ENCODE results near the gene ST6GAL2.

Gene ST6GAL2

DNA sequence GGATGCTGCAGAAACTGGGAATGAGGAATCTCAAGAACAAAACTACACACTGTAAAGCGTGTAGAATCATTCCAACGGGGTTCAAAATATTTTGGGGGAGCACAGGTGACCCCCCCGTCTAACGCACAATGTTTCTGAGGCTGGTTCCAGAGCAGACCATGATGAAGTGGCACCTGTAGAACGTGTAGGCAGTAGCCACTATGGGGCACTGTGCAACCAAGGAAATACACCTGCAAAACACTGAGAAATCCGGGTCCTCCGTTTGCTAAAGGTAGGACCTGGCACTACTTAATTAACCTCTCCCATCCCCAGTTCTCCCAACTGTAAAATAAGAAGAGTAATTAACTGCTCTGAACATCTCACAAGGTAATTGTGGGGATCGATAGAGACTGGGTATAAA is 22.6 kb downstream of the ST6GAL2 start:
- DNase-seq (ENCODE audit: low spot score): no peak

DNA sequence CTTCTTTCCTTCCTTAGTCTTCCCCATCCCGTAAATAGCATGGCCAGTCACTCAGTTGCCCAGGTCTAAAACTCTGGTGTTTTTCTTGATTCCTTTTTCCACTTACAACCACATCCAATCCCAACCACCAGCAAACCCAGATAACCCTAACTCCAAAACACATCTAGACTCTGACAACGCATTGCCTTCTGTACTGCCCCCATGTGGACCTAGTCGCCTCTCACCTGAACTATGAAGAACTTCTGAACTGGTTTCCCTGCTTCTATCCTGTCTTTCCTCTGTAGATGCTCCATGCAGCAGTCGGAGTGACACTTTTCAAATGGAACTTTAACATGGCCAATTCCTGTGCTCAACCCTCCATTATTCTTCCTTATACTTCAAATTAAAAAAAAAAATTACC is 26.5 kb downstream of the ST6GAL2 start:
- no peak for DNase-seq (ENCODE audit: low spot score)

DNA sequence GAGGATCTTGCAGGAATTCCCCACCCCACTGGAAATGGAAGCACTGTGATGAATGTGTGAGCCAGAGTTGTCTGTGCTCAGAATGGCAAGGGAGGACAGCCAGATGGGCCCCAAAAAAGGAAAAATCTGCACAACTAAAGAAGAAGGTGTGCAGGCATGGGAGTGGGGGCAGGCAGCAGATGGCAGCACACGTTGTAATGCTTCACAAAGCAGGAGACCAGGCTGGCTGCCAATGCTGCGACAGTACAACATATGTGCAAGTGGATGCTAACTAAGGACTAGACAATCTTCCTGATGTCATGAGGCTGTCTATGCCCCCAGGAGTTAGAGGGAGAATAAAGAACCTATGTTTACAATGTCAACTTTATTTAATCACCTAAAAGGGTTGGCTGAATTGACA is 27.2 kb downstream of the ST6GAL2 start:
- no peak for DNase-seq (ENCODE audit: low spot score)

DNA sequence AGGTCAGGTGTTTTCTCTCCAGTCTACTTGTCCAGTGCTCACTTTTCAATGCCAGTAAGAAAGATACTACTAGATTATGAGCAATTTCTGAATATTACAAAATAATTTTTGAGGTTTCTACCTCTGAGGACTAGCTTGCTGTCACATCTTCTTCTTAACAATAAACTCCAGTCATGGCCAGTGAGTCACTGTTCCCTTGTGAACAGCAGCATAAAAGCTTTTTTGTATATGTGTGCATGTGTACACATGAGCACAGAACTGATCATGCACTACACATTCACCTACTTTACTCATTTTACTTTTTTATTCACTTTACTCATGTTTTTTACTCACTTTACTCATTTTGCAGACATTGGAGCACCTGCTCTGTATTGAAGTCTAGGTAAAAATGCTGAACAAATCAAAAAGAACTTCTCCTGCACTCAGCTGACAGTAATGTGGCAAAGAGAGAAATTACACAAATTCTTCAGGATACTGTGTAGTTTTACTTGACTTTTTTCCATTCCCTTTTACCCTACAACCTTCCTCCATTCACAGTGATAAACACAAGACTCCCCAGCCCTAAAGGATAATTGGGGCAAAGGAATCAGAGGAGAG is 28.0 kb downstream of the ST6GAL2 start:
- DNase-seq (ENCODE audit: low spot score): no peak

DNA sequence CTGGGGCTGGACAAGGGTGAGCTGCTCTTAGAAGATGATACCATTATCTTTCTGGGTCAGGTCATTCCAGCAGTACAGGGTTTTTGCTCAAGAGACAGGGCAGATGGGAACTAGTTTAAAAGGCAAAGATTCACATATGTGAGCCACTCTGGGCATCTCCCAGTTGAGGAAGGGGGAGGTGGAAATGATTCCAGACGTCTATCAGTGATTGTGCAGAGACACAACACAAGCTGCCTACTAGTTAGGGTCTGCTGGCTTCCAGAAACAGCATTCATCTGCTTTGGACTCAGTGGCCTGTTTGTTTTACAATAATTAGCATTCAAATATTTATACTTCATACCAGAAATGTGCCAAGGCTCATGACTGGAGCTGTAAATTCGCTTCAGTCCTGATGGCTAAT is 32.3 kb downstream of the ST6GAL2 start:
- DNase-seq (ENCODE audit: low spot score): no peak

DNA sequence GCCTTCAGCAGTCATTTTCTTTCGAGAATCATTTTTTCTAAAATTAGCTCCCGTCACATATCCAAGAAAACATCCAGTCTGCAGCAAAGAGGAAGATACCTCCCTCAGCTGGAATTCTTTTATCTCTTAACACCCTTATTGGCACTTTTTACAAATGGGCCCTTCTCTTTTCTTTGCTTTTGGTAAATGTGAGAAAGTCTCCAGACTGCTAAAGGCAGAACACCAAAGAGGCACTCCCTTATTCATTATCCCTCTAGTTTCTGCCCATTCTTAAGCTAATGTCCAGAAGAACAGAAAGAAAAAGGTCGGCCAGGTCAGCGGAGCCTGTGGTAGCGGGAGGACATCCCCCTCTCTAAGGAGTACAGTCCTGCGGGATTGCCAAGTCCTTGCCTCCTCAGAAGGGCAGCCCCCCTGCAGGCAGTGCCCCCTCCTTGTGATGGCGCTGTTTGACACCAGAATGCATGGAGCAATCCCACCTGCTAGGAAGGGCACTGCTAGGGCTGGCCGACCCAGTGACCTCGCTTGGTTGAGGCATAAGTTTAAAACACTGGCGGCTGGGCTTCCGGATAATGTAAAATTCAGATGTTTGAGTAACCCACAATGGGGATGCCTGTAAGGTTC is 34.0 kb downstream of the ST6GAL2 start:
- DNase-seq (ENCODE audit: low spot score): no peak

DNA sequence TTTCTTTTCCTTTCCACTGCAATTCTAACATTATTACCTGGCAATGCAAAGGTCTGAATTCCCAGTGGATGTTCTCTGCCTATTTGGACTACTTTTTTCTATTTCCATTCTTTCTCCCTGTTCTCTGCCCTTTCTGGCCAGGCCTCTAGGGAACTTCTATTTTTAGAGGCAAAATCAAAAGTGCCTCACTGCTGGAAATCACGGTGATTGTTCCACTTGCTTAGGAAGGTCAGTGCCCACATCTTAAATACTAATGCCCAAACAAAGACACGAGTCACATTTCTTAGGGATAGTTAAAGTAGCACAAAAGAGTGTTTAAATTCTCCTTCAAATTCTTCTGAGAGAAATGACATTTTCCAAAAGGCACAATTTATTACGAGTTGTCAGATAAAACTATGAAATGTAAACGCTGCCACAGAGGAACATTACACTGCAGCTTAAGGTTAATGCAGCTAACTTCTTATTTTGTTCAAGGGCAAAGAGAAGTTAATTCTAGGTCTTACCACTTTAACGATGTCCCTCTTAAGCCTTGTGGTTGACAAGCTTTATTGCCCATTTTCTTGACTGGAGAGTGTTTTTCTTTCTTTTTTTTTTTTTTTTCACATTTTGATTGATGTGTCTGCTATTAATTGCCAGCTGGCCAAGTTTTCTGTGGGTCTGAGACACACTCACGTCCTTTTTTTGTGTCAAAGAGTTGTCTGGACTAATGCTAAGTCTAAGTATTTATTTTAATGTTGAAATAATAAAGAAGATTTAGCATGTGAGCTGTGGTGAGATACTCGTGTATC is 34.7 kb downstream of the ST6GAL2 start:
- no peak for DNase-seq (ENCODE audit: low spot score)

DNA sequence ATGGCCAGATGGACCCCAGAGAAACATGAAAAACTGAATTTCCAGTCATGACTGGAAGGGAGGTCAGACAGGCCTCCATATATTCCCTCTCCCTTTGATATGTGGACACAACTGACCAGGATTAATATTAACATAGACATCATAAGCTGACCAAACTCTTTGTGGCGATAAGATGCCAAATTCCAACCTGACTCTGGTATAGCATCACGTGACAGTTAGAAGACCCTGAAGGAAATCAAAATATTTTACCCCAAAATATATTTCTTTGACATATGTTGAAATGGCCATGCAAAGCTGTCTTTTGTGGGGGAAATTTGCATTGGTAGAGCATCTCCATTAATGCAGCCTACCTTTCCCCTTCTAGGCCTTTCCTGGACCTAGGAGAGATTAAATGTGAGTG is 36.7 kb downstream of the ST6GAL2 start:
- no peak for DNase-seq (ENCODE audit: low spot score)

DNA sequence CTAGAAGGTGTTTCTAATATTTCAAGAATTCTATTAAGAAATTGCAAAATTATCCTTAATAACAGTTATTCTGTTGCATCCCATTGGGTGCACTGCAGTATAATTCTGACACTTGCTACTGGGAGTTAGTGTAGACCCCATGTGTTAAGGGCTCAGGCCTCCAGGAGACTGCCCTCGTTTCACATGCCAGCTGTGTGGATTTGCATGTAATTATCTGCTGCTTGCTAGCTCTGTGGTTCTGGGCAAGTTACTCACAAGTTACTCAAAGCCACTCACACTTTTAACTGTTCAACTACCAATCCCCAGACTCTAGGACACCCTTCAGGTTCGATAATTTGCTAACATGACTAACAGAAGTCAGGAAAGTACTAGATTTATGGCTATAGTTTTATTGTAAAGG is 38.6 kb downstream of the ST6GAL2 start:
- no peak for DNase-seq (ENCODE audit: low spot score)

DNA sequence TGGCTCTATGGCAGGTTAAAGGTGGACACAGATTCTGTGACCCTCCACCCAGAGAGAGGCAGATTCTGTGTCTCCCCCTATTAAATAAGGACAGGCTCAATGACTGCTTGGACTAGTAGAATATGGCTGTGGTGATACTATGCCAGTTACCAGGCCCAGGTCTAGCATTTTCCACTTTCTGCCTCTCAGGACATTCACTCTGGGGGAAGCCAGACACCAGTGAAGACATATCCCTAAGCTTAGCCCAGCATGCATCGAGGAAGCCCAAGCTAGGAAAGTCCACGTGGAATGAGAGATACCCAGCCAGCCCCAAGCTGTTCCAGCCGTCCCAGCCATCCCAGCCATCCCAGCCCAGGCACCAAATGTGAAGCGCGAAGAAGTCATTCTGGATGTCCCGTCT is 40.3 kb downstream of the ST6GAL2 start:
- no peak for DNase-seq (ENCODE audit: low spot score)

DNA sequence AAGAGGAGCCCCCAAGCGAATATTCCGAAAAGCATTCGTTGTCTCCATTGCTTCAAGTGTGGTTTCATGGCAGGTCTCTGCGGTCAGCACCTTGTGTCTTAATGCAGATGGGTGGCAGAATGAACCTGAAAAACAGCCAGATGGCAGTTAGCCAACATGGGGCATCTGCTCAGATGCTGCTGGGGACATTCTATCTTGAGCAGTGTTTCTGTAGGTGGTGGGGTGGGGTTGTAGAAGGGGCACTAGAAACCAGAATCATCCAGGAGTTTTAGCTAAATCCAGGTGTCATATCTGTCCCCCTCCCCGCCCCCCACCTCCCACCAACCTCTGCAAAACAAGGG is 42.1 kb downstream of the ST6GAL2 start:
- DNase-seq (ENCODE audit: low spot score): no peak

DNA sequence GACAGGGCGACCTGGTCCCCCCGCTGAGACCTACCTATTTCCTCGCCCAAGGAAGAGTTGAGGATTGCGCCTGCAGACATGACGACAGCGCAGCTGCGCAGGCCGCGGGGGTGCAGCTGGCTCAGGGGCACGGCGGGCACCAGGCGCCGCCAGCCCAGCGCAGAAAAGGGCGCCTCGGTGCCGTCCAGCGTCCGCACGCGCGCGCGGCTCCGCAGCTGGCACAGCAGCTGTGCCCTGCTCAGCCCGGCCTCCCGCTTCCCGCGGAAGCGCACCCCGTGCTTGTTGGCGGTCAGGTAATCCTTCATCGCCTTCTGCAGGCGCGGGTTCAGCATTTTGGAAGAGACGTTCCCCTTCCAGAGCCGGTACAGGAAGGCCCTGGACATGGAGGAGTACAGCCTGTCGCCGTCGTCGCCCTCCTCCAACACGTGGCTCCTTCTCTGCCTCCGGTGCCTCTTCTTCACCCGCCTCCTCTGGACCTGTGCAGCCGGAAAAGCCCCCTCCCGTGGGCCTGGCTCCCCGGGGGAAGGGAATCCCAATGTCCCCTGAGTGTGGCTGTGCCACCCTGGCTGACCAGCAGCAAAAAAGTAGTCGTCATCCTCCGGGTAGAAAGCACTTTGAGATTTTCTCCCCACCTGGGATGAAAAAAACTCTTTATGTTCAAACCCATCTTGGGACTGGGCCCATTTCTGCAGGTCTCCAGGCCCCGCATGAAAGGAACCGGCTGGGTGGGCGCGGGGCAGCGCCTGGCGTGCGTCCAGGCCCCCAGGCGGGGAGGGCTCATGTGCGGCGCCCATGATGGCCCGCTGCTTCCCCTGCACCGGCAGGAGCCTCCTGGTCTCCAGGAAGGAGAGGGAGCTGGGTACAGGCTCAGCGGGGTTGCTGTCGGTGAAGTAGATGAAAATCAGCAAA is 42.7 kb downstream of the ST6GAL2 start:
- DNase-seq (ENCODE audit: low spot score): no peak

DNA sequence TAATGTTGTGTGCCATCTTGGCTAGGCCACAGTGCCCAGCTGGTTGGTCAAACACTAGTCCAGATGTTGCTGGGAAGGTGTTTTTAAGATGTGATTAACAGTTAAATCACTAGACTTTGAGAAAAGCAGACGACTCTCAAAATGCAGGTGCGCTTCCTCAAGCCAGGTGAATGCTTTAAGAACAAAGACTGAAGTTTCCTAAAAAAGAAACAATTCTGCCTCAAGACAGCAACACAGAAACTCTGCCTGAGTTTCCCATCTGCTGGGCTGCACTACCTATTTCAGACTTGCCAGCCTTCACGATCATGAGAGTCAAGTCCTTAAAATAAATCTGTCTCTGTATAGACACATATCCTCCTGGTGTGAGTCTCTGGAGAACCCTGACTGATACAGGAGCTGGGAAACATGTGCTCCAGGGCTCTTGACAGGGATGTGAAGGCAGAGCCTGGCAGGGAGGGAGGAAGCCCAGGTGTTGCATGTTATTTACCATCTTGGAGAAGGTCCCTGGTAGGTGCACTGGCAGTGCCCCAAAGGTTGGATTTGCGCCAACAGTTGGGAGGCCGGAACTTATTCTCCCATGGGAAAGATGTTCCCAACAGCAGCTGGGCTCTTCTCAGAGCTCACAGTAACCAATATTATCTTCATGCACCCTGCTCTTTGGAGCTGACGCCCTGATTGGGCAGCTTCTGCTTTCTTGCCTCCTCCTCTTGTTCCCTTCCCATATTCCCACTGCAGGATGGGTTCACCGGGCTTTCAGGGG is 43.9 kb downstream of the ST6GAL2 start:
- no peak for DNase-seq (ENCODE audit: low spot score)

DNA sequence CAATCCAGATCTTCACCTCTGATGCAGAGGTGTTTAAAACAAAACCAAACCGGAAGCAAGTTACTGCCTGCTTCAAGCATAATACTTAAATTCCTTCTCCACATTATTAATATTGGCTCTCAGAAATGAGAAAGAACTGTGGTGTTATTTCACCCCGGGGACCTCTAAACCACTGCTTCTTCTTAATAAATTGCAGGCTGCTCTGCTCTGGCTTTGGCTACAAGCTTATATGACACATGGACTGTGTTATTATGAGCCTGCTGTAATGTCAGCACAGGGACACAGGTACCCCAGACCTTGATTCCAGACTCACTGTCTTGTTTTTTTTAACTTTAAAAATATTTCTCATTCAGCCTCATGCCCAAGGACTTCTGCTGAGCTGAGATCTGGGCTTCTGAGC is 45.1 kb downstream of the ST6GAL2 start:
- no peak for DNase-seq (ENCODE audit: low spot score)

DNA sequence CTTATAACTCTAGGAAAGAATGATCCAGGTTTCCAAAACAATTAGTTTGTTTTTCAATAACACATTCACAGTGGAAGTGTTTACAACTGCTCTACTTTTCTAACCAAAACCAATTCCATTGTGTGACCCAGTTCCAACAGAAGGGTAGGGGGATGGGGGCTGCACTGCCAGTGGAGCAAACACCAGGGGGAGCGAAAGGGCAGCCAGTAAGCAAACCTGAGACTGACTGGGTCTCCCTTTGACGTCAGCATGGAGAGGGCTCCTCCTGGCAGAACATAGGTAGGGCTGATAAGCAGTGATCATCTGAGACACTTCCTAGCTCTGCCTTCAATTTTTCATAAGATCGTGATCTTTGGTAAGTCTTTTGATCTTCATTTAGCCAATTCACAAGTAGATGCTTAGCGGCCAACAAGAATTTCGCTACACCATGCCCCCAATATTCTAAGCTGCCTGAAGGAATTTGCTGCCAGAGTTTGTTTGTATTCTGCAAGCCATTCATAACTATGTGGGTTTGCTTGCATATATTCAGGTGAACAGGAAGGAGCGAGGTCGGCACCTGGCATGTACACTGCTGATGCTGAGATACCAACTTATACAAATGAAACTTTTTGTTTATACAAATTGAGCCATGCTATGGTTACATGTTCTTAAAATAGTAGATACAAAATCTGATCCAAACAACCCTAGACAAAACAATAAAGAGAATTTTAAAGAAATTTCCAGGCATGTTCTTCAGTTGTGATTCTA is 45.9 kb downstream of the ST6GAL2 start:
- no peak for DNase-seq (ENCODE audit: low spot score)

DNA sequence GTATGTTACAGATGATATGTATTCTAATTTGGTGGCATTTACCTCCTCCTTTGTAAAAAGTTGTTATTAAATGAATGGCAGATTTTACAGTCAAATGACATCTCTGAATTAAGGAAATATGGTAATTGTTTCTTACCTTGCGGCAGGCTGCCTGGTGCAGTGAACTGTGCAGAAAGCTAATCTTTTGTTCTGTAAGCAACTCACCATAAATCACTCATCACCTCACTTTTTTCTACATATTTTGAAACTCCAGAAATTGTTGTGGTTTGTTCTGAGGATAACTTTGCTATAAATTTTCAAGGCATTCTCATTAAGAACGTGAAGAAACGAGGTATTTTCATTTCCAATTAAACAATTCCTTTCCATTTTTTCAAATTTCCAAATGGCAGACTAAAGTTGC is 52.7 kb downstream of the ST6GAL2 start:
- no peak for DNase-seq (ENCODE audit: low spot score)

DNA sequence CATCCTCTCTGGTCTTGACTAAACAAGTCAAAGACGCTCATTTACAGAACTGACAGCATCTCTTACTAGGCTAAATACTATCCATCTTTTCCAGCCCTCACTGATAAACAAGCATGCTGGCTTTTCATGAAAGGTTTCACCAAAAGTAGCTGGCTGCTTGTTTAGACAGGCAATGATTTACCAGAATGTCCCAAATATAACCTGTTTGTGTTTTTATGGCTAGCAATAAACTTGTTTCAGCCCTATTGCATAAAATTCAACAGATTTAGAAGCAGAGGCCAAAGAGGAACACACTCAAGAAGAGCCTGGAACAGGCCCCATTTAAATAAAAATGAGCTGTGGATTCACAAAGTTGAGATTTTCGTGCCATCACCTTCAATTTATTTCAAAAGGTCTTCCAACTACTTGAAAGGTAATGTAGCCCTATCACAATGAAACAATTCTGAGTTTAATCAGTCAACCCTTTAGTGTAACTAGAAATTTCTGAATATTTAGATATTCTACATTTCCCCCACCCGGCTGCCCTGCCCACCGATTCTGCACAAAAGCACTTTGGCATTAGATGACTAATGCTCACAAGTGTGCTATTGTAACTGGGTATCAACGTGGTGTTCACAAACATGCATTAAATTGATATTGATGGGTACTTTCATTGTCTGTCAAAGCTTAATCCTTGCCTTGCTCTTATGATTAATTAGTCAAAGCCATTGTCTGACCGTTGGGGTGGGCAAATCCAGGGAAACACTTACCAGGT is 54.0 kb downstream of the ST6GAL2 start:
- DNase-seq (ENCODE audit: low spot score): no peak

DNA sequence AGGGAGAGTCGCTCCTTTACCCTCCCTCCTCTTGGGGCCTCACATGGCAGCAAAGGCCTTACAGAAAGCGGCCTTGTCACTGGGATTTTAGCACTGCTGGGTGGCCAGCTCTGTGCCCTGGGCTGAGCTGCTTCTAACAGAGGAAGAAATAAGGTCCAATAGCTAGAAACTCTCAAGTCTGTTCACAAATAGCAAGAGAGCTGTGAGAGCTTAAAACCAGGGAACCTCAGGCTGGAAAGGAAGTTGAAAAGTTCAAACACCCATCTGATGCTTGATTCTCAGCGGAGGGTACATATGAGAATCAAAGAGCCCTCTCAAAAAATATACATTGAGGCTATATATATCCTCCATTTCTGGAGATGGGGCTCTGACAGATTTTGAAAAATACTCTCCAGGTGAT is 54.7 kb downstream of the ST6GAL2 start:
- DNase-seq (ENCODE audit: low spot score): no peak

DNA sequence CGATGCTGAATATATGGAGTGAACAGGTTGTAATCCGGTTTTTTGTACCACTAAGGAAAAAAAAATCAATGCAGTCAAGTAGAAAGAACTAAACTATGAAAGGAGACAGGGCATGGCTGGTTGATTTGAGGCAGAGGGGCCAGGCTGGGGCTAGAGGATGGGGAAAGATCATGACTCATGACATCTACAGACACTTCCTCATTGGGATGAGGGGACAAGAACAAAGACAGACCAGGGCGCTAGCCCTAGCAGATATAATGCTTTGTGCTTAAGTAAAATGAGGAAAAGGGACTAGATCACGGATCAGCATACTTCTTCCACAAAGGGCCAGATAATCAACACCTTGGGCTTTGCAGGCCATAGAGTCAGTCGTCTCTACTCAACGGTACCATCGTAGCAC is 55.8 kb downstream of the ST6GAL2 start:
- DNase-seq (ENCODE audit: low spot score): no peak

DNA sequence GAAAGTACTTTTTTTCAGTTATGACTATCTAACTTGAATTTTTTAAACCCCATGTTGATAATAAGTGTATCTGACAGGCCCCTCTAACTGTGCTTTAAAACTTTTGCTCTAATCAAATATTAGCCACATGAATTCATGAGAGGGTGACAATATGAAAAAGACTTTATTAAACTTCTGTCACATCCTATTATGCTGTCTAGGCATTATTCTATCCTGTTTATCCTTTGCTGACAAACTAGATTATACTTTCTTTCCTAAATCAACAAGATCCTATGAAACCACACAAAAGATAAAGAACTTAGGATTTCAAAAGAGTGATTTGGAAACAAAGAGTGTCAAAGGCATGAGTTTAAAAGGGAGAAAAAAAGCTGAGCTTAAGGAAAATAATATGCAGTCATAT is 57.8 kb downstream of the ST6GAL2 start:
- DNase-seq (ENCODE audit: low spot score): no peak

All from COLO829 (cell line).